Sigmoid colon (tissue), 7 donors: Measurements from ENCODE around the gene NME4. TPM values are rescaled to one million over a fixed set of nuclear protein-coding genes. Genes with fewer than 3 reads are reported as not detected.

ENCODE experiments used
- DNase-seq: peaks from one replicate; pipeline ENCODE4 v3.0.0-alpha.2; 2019
- H3K27ac ChIP-seq, 4 donors: fragments of 200-600 bp; sonication (generic); one replicate each; pipeline ENCODE4 v1.5.1; 2016 to 2019; ENCODE audit warnings: mild to moderate bottlenecking in 1 of 4
- H3K27me3 ChIP-seq, 3 donors: fragments of 200-600 bp; sonication (generic); one replicate each; pipeline ENCODE4 v1.5.1; 2019; ENCODE audit warnings: mild to moderate bottlenecking in 1 of 3
- H3K36me3 ChIP-seq, 4 donors: fragments of 200-600 bp; sonication (generic); one replicate each; pipeline ENCODE4 v1.5.1; 2016 to 2019
- H3K4me1 ChIP-seq, 4 donors: fragments of 200-600 bp; sonication (generic); one replicate each; pipeline ENCODE4 v1.5.1; 2017 to 2019
- H3K4me3 ChIP-seq, 4 donors: fragments of 200-600 bp; sonication (generic); one replicate each; pipeline ENCODE4 v1.5.1; 2017 to 2019; ENCODE audit warnings: mild to moderate bottlenecking in 2 of 4, moderate library complexity in 1 of 4
- H3K9me3 ChIP-seq, 4 donors: fragments of 200-600 bp in 3 of 4; sonication (generic) in 3 of 4; one replicate each; pipeline versions ENCODE4 v1.5.1 to v1.6.1; 2013 to 2019
- CTCF ChIP-seq, 4 experiments: fragments of 450-650 bp in 3 of 4; fragments of 200-600 bp in 1 of 4; IDR thresholded peaks; one replicate each; pipeline ENCODE4 v1.5.1; 2016 to 2019; ENCODE audit warnings: antibody characterized with exemption in 4 of 4, mild to moderate bottlenecking in 3 of 4, moderate library complexity in 2 of 4
- EP300 ChIP-seq, 4 donors: sonication (generic); formaldehyde crosslinking; IDR thresholded peaks; one replicate each; pipeline ENCODE4 v1.6.1; 2017; ENCODE audit warnings: antibody characterized with exemption in 4 of 4
- POLR2A ChIP-seq, 2 donors: fragments of 450-650 bp; IDR thresholded peaks; one replicate each; pipeline ENCODE4 v1.6.1; 2016; ENCODE audit warnings: antibody characterized with exemption in 2 of 2, mild to moderate bottlenecking in 2 of 2, moderate library complexity in 2 of 2
- POLR2AphosphoS5 ChIP-seq, 4 donors: sonication (generic); formaldehyde crosslinking; IDR thresholded peaks; one replicate each; pipeline ENCODE4 v1.6.1; 2017; ENCODE audit warnings: antibody characterized with exemption in 4 of 4
- WGBS, 2 donors: extraction: QIAGEN DNeasy Blood & Tissue Kit; methylation state at CpG; one replicate each; pipeline ENCODE4 v1.1.7; 2013; 5-methylcytosine and 5-hydroxymethylcytosine counted together
- intact Hi-C: fragments of 100-400 bp; cut with DNase I; formaldehyde crosslinking; loops from one replicate; pipeline ENCODE4 v1.15.1; 2023
- polyA plus RNA-seq, 3 donors: library from polyadenylated mRNA; stranded (reverse); fragments of 200-250 nt; gene quantifications; one replicate each; pipeline ENCODE4 v1.2.3, GENCODE V29; 2013
- total RNA-seq, 4 donors: library from RNA; depleted of rRNA; stranded (reverse); fragments of >200 nt; gene quantifications; one replicate each; pipeline ENCODE4 v1.1.0, GENCODE V29; 2016
- donor health status: healthy with polysubstance abuse.
- donor health status: Bipolar disorder and iron deficiency.
- donor health status: healthy.

NME4 gene
- total and polyA plus RNA-seq, 7 donors, result 39.6 to 281 (median 138) TPM

DNA sequence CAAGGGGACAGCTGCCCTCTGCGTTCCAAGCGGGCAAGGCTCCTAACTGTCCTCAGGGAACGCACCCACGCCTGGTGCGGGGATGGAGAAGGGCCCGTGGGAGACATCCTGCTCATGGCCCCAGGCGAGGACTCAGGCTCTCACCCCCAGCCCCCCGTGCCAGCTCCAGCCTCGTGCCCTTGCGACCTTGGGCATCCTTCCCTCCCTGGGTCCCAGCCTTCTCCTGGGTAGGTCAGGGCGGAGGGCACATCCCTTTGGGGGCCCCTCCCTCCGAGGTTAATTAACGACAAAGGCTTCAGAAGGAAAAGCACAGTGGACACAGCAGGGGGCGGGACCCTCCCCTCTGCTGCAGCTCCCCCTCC, 18.2 kb upstream of the NME4 start:
- Histone ChIP-seq H3K36me3 (peaks cover 4 to 38% (median 28%) of the 10 kb centered on the region in 4 donors), H3K27me3 (no peaks in the 10 kb centered on the region), H3K9me3 (no peaks in the 10 kb centered on the region), H3K27ac (no peak overlapping the region), H3K4me3 (no peak overlapping the region), H3K4me1 (peaks cover 3 to 38% (median 29%) of the 10 kb centered on the region in 4 donors)
- intact Hi-C loops, result no loop called here
- no peak for DNase-seq
- 52 to 76% methylated on average over 14 of the region's 14 CpGs for WGBS, 2 donors
- TF ChIP-seq EP300 (IDR thresholded peaks at IDR 0.05) (no peak), CTCF (IDR thresholded peaks at IDR 0.05) (no peak), POLR2AphosphoS5 (IDR thresholded peaks at IDR 0.05) (no peak), POLR2A (IDR thresholded peaks at IDR 0.05) (no peak)

DNA sequence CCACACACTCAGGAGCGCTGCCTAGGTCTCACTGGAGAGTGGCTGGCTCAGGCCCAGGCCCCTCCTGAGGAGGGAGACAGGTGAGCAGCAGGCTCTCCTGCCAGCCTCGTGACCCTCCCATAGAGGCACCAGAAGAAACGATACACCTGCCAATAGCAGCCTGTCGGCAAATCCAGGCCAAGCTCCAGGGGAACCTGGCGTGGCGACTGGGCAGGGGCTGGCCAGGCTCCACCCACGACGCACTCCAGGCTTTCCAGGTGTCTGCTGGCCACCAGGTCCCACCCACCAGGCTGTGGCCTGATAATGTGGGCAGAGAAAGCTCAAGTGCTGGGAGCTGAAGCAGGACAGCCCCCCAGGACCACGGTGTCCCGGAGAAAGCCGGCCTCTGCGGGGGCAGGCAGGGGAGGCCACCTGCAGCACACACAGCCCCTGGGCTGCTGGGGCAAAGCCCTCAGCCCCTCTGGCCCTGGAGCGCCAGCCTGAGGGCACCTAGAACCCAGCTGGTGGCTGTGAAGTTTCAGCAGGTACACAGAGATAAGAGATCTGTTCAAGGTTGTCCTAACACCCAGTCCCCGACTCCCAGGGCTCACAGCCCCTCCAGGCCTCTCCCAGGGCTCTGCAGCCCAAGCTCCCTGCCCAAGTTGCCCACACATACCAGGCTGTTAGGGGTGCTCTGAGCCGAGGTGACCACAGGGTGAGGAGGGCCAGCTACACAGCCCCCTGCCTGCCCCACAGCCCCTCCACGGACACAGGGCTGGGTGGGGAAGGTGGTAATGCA, 17.6 kb upstream of the NME4 start:
- Histone ChIP-seq H3K9me3 (no peaks in the 10 kb centered on the region), H3K4me1 (peaks cover 3 to 41% (median 31%) of the 10 kb centered on the region in 4 donors), H3K4me3 (no peak overlapping the region), H3K27ac (no peak overlapping the region), H3K36me3 (peaks cover 4 to 33% (median 27%) of the 10 kb centered on the region in 4 donors), H3K27me3 (no peaks in the 10 kb centered on the region)
- DNase-seq, result no peak
- intact Hi-C loops, result no loop called here
- WGBS, 2 donors, result 23 to 72% methylated on average over 16 of the region's 16 CpGs
- TF ChIP-seq EP300 (IDR thresholded peaks at IDR 0.05), result no peak
- TF ChIP-seq CTCF (IDR thresholded peaks at IDR 0.05), result no peak
- no peak for TF ChIP-seq POLR2AphosphoS5 (IDR thresholded peaks at IDR 0.05)
- TF ChIP-seq POLR2A (IDR thresholded peaks at IDR 0.05), result no peak

DNA sequence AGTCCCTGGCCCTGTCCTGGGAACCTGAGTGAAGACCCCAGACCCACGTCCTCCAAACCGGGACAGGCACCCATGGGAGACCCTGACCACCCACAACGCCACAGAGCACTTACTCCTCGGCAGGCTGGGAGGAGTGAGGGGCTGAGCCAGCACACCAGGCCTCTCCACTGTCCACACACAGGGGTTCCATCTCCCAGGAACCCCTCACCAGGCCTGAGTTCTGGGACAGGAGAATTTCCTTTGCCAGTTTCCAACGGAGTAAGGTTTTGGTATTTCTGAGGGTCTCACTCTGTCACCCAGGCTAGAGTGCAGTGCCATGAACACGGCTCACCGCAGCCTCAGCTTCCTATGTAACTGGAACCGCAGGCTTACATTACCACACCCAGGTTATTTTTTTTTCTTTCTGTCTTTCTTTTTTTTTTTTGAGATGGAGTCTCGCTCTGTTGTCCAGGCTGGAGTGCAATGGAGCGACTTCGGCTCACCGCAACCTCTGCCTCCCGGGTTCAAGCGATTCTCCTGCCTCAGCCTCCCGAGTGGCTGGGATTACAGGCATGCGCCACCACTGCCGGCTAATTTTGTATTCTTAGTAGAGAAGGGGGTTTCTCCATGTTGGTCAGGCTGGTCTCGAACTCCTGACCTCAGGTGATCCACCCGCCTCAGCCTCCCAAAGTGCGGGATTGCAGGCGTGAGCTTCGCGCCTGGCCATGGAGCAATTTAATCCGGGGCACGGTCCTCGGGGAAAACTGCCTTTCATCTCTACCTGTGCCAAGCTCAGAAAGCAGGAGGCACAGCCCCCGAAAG, 16.8 kb upstream of the NME4 start:
- no peaks in the 10 kb centered on the region for H3K9me3 ChIP-seq
- intact Hi-C loops, result loop anchor here (5.0 to 10.0 kb wide), 3 partner anchors 47 to 285 kb away; partner anchors contain the start of genes CAPN15, RAB11FIP3 and RHOT2
- peak overlapping the region; percentile 63 to 99 (median 80) for H3K4me3 ChIP-seq
- H3K27ac ChIP-seq, result peak overlapping the region in 2 of 4 donors; percentile 75 to 76
- WGBS, 2 donors, result 58 to 77% methylated on average over 27 of the region's 27 CpGs
- no peaks in the 10 kb centered on the region for H3K27me3 ChIP-seq
- no peak for DNase-seq
- H3K4me1 ChIP-seq, result peaks cover 3 to 45% (median 31%) of the 10 kb centered on the region in 4 donors
- TF ChIP-seq CTCF (IDR thresholded peaks at IDR 0.05) (no peak), EP300 (IDR thresholded peaks at IDR 0.05) (no peak), POLR2AphosphoS5 (IDR thresholded peaks at IDR 0.05) (no peak), POLR2A (IDR thresholded peaks at IDR 0.05) (no peak)
- peaks cover 0 to 25% (median 19%) of the 10 kb centered on the region in 4 donors for H3K36me3 ChIP-seq

GRCh38 chr16:380762-381011, 16.3 kb upstream of the NME4 start:
- TF ChIP-seq POLR2A (IDR thresholded peaks at IDR 0.05) (no peak), EP300 (IDR thresholded peaks at IDR 0.05) (no peak), POLR2AphosphoS5 (IDR thresholded peaks at IDR 0.05) (no peak), CTCF (IDR thresholded peaks at IDR 0.05) (no peak)
- H3K4me1 ChIP-seq, result peaks cover 3 to 45% (median 31%) of the 10 kb centered on the region in 4 donors
- H3K4me3 ChIP-seq, result peak overlapping the region; percentile 63 to 99 (median 80)
- peak overlapping the region; percentile 64 to 82 (median 76) for H3K27ac ChIP-seq
- 2 to 9% methylated on average over 12 of the region's 12 CpGs for WGBS, 2 donors
- no peak for DNase-seq
- intact Hi-C loops, result loop anchor here (5.0 to 10.0 kb wide), 3 partner anchors 47 to 284 kb away; partner anchors contain the start of genes CAPN15, RAB11FIP3 and RHOT2
- no peaks in the 10 kb centered on the region for H3K27me3 ChIP-seq
- peaks cover 0 to 20% (median 17%) of the 10 kb centered on the region in 4 donors for H3K36me3 ChIP-seq
- no peaks in the 10 kb centered on the region for H3K9me3 ChIP-seq
